PFSK-1 (cell line): ENCODE measurements around the gene CHID1.

Experiments
- POLR2AphosphoS5 ChIP-seq: IDR thresholded peaks from 2 replicates; pipeline ENCODE4 v1.6.1; 2012; ENCODE audit warnings: low read depth, mild to moderate bottlenecking, control low read depth, low read length, moderate library complexity
- REST ChIP-seq, 2 experiments: IDR thresholded peaks; 2 replicates each; pipeline versions ENCODE4 v1.6.1 to v1.8.0; 2011 to 2012; ENCODE audit warnings: low read depth in 2 of 2, low read length in 2 of 2, control low read depth in 1 of 2, inconsistent platforms in 1 of 2, mild to moderate bottlenecking in 1 of 2, moderate library complexity in 1 of 2; ENCODE audit not compliant: insufficient read depth in 1 of 2
- SIN3A ChIP-seq: IDR thresholded peaks from 2 replicates; pipeline ENCODE4 v1.6.1; 2012; ENCODE audit warnings: mild to moderate bottlenecking, low read length, moderate library complexity, borderline replicate concordance; ENCODE audit not compliant: insufficient read depth

GRCh38 chr11:839875-840617 lies 70.6 kb downstream of the CHID1 start:
- TF ChIP-seq POLR2AphosphoS5: 0 out of 2 replicates have a peak, but pooled peaks have one; percentile 29
- TF ChIP-seq SIN3A: peak; percentile 38; the same call in 1 of the 2 replicates
- no peak for TF ChIP-seq REST (IDR thresholded peaks at IDR 0.05; ENCODE audit: insufficient read depth in 1 of 2, low read depth in 2 of 2, low read length in 2 of 2)
